ENCODE results near the gene GPR62. TPM values are rescaled to one million over a fixed set of nuclear protein-coding genes. Genes with fewer than 3 reads are reported as not detected.

GPR62 gene
- total RNA-seq, 1 donor from 2014 or later = not detected

- H3K4me3 ChIP-seq (ENCODE audit: low read depth, low read length) = no peak overlapping the region
- no peaks in the 10 kb centered on the region for H3K36me3 ChIP-seq (ENCODE audit: control insufficient read depth, insufficient read depth, low read length)
- H3K27me3 ChIP-seq (ENCODE audit: control insufficient read depth, insufficient read depth, low read length) = no peaks in the 10 kb centered on the region
- no peak for TF ChIP-seq CTCF (IDR thresholded peaks at IDR 0.05; ENCODE audit: insufficient read depth, low read length, poor library complexity, severe bottlenecking)
- no peak for DNase-seq (ENCODE audit: low read depth)
Measured at GRCh38 chr3:52006017-52006819, 51.0 kb downstream of the GPR62 start.

GRCh38 chr3:52006820-52007133, 51.6 kb downstream of the GPR62 start:
- H3K4me3 ChIP-seq (ENCODE audit: low read depth, low read length) = no peak overlapping the region
- H3K27me3 ChIP-seq (ENCODE audit: control insufficient read depth, insufficient read depth, low read length) = no peaks in the 10 kb centered on the region
- DNase-seq (ENCODE audit: low read depth) = no peak
- TF ChIP-seq CTCF (IDR thresholded peaks at IDR 0.05; ENCODE audit: insufficient read depth, low read length, poor library complexity, severe bottlenecking) = no peak
- no peaks in the 10 kb centered on the region for H3K36me3 ChIP-seq (ENCODE audit: control insufficient read depth, insufficient read depth, low read length)

Other genes starting within 250 kb of the GPR62 start
- not detected in 2 replicates for gene GRM2, start 248.3 kb upstream of the GPR62 start, total RNA-seq
- not detected in 2 replicates for gene IQCF6, start 176.1 kb upstream of the GPR62 start, total RNA-seq
- not detected in 2 replicates for gene IQCF2, start 93.8 kb upstream of the GPR62 start, total RNA-seq
- not detected in 2 replicates for gene IQCF5, start 79.8 kb upstream of the GPR62 start, total RNA-seq
- gene IQCF1, start 52.0 kb upstream of the GPR62 start, total RNA-seq = not detected in 2 replicates
- gene RRP9, start 13.5 kb upstream of the GPR62 start, total RNA-seq = 43.2 and 49.4 TPM in 2 replicates
- 22.5 and 30.9 TPM in 2 replicates for gene PARP3, start 13.0 kb upstream of the GPR62 start, total RNA-seq
- gene PCBP4, start 12.1 kb downstream of the GPR62 start, total RNA-seq = 123 and 144 TPM in 2 replicates
- gene ABHD14B, start 18.7 kb downstream of the GPR62 start, total RNA-seq = 36.3 and 50.5 TPM in 2 replicates
- gene ABHD14A, start 19.7 kb downstream of the GPR62 start, total RNA-seq = 15.3 and 16.8 TPM in 2 replicates
- gene ACY1, start 28.2 kb downstream of the GPR62 start, total RNA-seq = 59.4 and 69.0 TPM in 2 replicates
- gene RPL29, start 40.5 kb downstream of the GPR62 start, total RNA-seq = 2,366 and 2,384 TPM in 2 replicates
- gene DUSP7, start 101.2 kb downstream of the GPR62 start, total RNA-seq = 23.5 and 27.7 TPM in 2 replicates
- 4.0 and 4.7 TPM in 2 replicates for gene POC1A, start 199.0 kb downstream of the GPR62 start, total RNA-seq
- gene ALAS1, start 242.8 kb downstream of the GPR62 start, total RNA-seq = 47.5 and 54.2 TPM in 2 replicates